Mucosa of stomach (tissue), 1 donor: ENCODE measurements around the gene DPYD.

Experiments
- H3K27me3 ChIP-seq: one replicate; pipeline ENCODE4 v1.7.0; 2013; ENCODE audit warnings: mild to moderate bottlenecking, low read length; ENCODE audit not compliant: control insufficient read depth, insufficient read depth
- H3K36me3 ChIP-seq: one replicate; pipeline ENCODE4 v1.7.0; 2013; ENCODE audit warnings: low read length; ENCODE audit not compliant: control insufficient read depth, insufficient read depth
- H3K4me1 ChIP-seq: one replicate; pipeline ENCODE4 v1.7.0; 2013; ENCODE audit warnings: mild to moderate bottlenecking, low read length; ENCODE audit not compliant: control insufficient read depth, insufficient read depth
- H3K4me3 ChIP-seq: one replicate; pipeline ENCODE4 v1.7.0; 2013; ENCODE audit warnings: low read length
- H3K9ac ChIP-seq: one replicate; pipeline ENCODE4 v1.7.0; 2013; ENCODE audit warnings: mild to moderate bottlenecking, low read length, moderate library complexity
- H3K9me3 ChIP-seq: one replicate; pipeline ENCODE4 v1.7.0; 2013; ENCODE audit warnings: mild to moderate bottlenecking, low read length, moderate library complexity; ENCODE audit not compliant: control insufficient read depth
- donor health status: Pancreatic carcinoma.

Gene DPYD

DNA sequence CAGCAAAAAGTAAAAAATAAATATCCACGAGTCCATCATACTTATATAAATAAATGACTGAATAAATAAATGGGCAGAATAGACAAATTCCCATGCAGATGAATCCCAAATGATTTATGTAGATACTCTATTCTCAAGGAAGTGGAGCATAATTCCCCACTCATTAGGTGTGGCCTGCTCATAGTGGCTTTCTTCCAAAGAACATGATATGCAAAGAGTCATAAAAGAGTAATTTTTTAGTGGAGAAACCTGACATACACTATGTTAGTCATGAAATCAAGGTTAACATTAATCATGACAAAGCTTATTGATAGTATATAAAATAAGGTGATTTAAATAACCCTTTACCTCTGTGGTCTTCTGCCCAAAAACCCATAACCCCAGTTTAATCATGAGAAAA, 298.9 kb downstream of the DPYD start:
- Histone ChIP-seq H3K4me3 (no peak overlapping the region), H3K9ac (no peak overlapping the region), H3K9me3 (no peaks in the 10 kb centered on the region), H3K36me3 (no peaks in the 10 kb centered on the region), H3K27me3 (no peaks in the 10 kb centered on the region), H3K4me1 (no peaks in the 10 kb centered on the region)

DNA sequence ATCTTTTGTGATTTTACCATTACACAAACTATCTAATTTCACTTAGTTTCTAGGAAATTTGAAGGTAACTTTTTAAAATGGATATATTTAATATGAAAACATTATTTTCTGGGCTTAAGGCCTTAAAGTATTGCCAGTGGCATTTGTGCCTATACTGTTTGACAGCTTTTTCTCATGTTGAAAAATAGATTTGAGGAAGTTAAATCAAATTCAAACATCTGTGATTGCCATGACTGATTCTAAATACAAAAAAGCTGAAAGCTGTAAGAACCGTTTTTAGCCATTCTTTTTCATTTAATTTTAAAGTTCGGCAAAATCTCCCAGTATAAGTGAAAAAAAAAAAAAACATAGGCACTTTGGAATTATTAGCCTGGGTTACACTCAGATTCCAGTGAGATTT, 301.1 kb downstream of the DPYD start:
- Histone ChIP-seq H3K4me3 (no peak overlapping the region), H3K4me1 (no peaks in the 10 kb centered on the region), H3K9me3 (no peaks in the 10 kb centered on the region), H3K27me3 (no peaks in the 10 kb centered on the region), H3K9ac (no peak overlapping the region), H3K36me3 (no peaks in the 10 kb centered on the region)

DNA sequence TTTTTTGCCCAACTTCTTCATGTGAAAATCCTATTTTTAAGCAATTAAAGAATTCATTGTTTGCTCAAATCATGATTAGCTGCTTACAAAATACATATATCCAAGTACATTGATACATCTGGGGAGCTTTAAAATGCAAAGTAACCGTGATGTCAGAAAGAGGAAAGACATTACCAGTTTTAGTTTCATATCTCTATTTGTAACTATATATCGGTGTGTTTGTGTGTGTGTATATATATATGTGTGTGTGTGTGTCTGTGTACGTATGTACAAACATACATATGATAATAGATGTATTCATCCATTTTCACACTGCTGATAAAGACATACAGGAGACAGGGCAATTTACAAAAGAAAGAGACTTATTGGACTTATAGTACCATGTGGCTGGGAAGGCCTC, 310.1 kb downstream of the DPYD start:
- no peak overlapping the region for H3K9ac ChIP-seq
- no peaks in the 10 kb centered on the region for H3K36me3 ChIP-seq
- H3K27me3 ChIP-seq: no peaks in the 10 kb centered on the region
- H3K4me1 ChIP-seq: no peaks in the 10 kb centered on the region
- H3K4me3 ChIP-seq: no peak overlapping the region
- no peaks in the 10 kb centered on the region for H3K9me3 ChIP-seq

DNA sequence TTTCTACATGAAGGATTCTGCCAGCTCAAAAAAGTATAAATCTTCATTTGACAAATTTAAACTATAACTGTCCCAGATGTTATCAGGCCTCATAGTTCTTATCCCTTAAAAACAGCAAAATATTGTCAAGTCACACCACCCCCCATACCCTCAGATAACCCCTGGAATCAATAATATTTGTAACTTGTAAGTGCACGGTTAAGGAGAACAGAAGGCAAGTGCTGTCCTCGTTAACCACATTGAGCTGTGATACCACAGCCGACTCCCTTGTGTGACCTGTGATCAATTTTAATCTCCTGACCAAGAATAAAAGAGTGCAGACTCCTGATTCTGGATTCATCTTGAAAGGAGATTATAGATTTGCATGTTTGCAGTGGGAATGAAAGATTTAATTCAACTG, 310.7 kb downstream of the DPYD start:
- Histone ChIP-seq H3K9ac (no peak overlapping the region), H3K4me3 (no peak overlapping the region), H3K4me1 (no peaks in the 10 kb centered on the region), H3K36me3 (no peaks in the 10 kb centered on the region), H3K9me3 (no peaks in the 10 kb centered on the region), H3K27me3 (no peaks in the 10 kb centered on the region)

DNA sequence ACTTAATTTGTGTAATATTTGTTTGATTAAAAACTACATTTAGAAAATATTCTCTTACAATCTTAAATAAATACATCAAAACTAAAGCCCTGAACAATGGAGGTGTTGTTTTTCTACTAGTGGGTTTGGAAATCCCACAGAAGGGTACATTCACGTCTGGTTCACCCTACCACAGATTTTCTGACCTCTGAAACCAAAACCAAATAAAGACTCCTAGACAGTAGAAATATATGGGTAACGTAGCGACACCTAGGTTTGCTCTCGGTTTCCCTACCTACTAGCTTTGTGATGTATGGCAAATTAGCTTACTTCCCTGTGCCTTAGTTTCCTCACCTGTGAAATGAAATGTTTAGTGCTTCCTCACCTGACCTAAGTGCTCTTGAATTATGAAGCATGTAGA, 312.6 kb downstream of the DPYD start:
- Histone ChIP-seq H3K9me3 (no peaks in the 10 kb centered on the region), H3K27me3 (no peaks in the 10 kb centered on the region), H3K9ac (no peak overlapping the region), H3K4me3 (no peak overlapping the region), H3K36me3 (no peaks in the 10 kb centered on the region), H3K4me1 (no peaks in the 10 kb centered on the region)

DNA sequence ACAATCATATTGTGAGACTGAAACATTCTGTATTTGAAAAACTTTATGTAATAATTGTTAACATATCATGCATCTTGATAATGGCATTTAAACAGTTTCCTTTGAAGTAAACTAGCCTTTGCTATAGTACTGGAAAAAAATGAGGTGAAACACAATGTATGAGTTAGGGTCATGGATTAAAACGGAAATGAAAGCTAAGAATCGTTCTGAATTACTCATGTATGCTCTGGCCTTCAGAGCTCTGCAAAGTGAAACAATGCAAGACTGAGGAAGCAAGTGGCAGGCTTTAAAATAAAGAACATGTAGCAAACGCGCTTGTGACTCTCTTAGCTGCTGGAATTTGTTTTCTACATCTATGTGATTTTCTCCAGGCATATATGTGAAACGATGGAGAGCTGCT, 317.1 kb downstream of the DPYD start:
- no peak overlapping the region for H3K9ac ChIP-seq
- H3K36me3 ChIP-seq: no peaks in the 10 kb centered on the region
- H3K9me3 ChIP-seq: no peaks in the 10 kb centered on the region
- no peaks in the 10 kb centered on the region for H3K4me1 ChIP-seq
- H3K4me3 ChIP-seq: no peak overlapping the region
- no peaks in the 10 kb centered on the region for H3K27me3 ChIP-seq

DNA sequence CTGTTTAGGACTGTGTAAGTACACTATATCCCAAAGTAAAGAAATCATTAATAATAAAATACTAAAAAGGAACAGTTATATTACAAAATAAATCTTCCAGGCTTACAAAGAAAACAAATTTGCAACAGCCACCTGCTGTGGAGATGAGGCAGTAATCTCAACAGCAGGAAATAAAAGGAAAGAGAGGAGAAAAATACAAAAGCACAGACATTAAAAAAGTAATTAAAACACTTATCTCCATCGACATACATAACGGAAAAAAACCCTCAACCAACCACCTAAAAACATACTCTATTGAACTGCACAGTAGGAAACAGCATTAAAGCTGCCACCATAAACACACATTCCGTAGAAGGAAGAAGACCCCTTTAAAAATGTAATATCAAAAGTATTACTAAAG, 317.6 kb downstream of the DPYD start:
- Histone ChIP-seq H3K36me3 (no peaks in the 10 kb centered on the region), H3K27me3 (no peaks in the 10 kb centered on the region), H3K4me3 (no peak overlapping the region), H3K9me3 (no peaks in the 10 kb centered on the region), H3K9ac (no peak overlapping the region), H3K4me1 (no peaks in the 10 kb centered on the region)

DNA sequence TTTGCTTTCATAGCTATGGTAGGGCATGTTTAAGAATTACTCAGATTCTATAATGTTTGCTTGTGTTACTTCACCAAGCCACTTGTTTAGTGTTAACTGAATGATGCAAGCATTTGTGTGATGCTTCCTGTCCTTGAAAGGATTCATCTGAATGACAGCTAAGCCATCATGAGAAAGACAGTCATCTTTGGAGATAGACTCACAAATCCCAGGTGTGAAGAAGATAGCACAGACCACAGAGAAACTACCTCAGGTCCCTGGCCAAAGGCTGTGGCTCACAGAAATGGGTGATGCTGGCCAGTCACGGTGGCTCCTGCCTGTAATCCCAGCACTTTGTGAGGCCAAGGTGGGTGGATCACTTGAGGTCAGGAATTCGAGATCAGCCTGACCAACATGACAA, 321.4 kb downstream of the DPYD start:
- no peaks in the 10 kb centered on the region for H3K36me3 ChIP-seq
- no peaks in the 10 kb centered on the region for H3K4me1 ChIP-seq
- no peak overlapping the region for H3K4me3 ChIP-seq
- H3K9ac ChIP-seq: no peak overlapping the region
- no peaks in the 10 kb centered on the region for H3K9me3 ChIP-seq
- H3K27me3 ChIP-seq: no peaks in the 10 kb centered on the region

DNA sequence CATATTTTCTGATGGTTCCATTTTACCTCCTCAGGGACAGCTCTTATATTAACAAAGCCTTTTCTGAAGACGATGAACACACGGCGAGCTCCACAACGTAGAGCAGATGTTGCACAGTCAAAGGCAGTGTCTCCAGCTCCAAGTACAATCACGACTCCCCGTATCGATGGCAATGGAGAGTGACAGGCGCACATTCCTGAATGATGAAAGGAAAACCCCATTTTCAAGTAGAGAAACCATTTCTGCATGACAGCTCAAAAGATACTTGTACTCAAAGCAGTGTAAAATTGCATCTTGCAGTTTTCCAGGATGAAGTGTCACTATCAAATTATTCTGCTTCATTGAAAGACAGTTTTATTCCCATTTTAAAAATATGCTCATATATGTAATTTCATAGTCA, 327.6 kb downstream of the DPYD start:
- no peaks in the 10 kb centered on the region for H3K9me3 ChIP-seq
- no peaks in the 10 kb centered on the region for H3K4me1 ChIP-seq
- no peaks in the 10 kb centered on the region for H3K27me3 ChIP-seq
- H3K4me3 ChIP-seq: no peak overlapping the region
- no peaks in the 10 kb centered on the region for H3K36me3 ChIP-seq
- no peak overlapping the region for H3K9ac ChIP-seq

DNA sequence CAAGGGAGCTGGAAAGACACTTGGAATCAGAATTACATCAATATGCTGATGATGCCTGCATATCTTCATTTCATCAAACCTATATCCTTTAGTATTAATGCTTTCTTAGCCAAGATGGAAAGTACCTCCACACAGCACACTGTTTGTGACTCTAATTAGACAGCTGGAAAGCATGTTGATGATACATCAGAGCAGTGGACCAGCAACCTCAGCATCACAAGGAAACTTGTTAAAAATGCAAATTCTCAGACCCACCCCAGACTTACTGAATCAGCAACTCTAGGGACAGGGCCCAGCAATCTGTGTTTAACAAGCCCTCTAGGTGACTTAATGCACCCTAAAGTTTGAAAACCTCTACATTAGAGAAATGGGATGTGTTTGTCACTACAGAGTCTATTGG, 332.1 kb downstream of the DPYD start:
- H3K9ac ChIP-seq: no peak overlapping the region
- H3K4me3 ChIP-seq: no peak overlapping the region
- no peaks in the 10 kb centered on the region for H3K9me3 ChIP-seq
- H3K36me3 ChIP-seq: no peaks in the 10 kb centered on the region
- no peaks in the 10 kb centered on the region for H3K27me3 ChIP-seq
- no peaks in the 10 kb centered on the region for H3K4me1 ChIP-seq

DNA sequence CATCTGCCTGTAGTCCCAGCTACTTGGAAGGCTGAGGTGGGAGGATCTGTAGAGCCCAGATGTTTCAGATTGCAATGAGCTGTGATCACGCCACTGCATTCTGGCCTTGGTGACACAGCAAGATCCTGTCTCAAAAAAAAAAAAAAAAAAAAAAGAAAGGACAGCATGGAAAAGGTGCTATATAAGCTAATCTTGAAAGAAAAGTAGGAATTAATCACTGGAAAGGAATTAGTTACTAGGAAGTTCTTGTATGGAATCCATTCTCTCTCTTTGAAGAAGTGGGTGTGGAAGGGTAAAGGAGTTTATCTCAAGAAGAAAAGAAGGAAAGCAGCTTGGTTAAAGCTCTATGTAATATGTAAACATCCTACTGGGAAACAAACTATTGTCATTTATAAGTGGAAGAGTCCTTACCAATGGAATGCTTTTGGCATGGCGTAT, 339.2 kb downstream of the DPYD start:
- Histone ChIP-seq H3K4me3 (no peak overlapping the region), H3K4me1 (no peaks in the 10 kb centered on the region), H3K9me3 (no peaks in the 10 kb centered on the region), H3K9ac (no peak overlapping the region), H3K36me3 (no peaks in the 10 kb centered on the region), H3K27me3 (no peaks in the 10 kb centered on the region)

DNA sequence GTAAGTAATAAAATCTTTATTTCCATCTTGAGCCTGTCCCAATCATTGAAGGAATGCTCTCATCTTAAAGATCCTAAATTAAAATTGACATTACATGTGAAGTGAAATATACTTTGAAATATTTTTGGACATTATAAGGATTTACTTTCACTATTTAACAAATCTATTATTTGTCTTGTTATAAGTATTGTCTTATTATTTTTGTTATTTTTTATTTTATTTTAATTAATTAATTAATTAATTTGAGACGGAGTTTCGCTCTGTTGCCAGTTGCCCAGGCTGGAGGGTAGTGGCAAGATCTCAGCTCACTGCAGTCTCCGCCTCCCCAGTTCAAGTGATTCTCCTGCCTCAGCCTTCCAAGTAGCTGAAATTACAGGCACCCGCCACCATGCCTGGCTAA, 343.2 kb downstream of the DPYD start:
- Histone ChIP-seq H3K27me3 (no peaks in the 10 kb centered on the region), H3K4me1 (no peaks in the 10 kb centered on the region), H3K4me3 (no peak overlapping the region), H3K9ac (no peak overlapping the region), H3K9me3 (no peaks in the 10 kb centered on the region), H3K36me3 (no peaks in the 10 kb centered on the region)

DNA sequence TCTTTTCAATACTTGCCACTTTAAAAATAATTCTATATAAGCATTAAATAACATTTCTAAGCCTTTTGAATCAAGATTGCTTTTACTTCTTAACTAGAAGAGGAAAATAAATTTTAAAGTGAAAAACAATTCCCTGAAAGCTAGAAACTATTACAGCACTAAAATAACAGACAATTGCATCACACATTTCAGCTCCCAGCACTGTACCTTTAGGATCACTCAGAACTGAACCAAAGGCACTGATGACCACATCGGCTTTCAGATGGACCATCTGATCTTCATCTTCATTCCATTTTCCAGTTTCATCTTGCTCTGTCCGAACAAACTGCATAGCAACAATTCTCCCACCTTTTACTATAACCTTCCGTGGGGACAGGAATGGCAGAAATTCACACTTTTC, 347.3 kb downstream of the DPYD start:
- no peaks in the 10 kb centered on the region for H3K36me3 ChIP-seq
- no peaks in the 10 kb centered on the region for H3K9me3 ChIP-seq
- H3K4me3 ChIP-seq: no peak overlapping the region
- H3K4me1 ChIP-seq: no peaks in the 10 kb centered on the region
- H3K9ac ChIP-seq: no peak overlapping the region
- no peaks in the 10 kb centered on the region for H3K27me3 ChIP-seq
